Left lung (tissue), 10 donors: ENCODE measurements around the gene SMTNL2. TPM values are rescaled to one million over a fixed set of nuclear protein-coding genes. Genes with fewer than 3 reads are reported as not detected.

ENCODE experiments used
- ATAC-seq: fragments of 200-7000 bp; cut with Tn5 transposase; one replicate; pipeline ENCODE4 v1.9.1; 2020; ENCODE audit warnings: moderate library complexity
- DNase-seq, 4 donors: peaks; one replicate each; pipeline ENCODE4 v3.0.0-alpha.2; 2013 to 2020
- H3K27ac ChIP-seq, 2 donors: fragments of 200-600 bp; sonication (generic) in 1 of 2; one replicate each; pipeline versions ENCODE4 v1.5.0 to v1.8.0; 2020 to 2021
- H3K27me3 ChIP-seq, 2 donors: fragments of 200-600 bp; sonication (generic) in 1 of 2; one replicate each; pipeline versions ENCODE4 v1.5.0 to v1.8.0; 2020 to 2021
- H3K36me3 ChIP-seq, 2 donors: fragments of 200-600 bp; sonication (generic) in 1 of 2; one replicate each; pipeline versions ENCODE4 v1.5.0 to v1.8.0; 2020 to 2021
- H3K4me1 ChIP-seq, 2 donors: fragments of 200-600 bp; one replicate each; pipeline ENCODE4 v1.8.0; 2021
- H3K4me3 ChIP-seq, 2 donors: fragments of 200-600 bp; sonication (generic) in 1 of 2; one replicate each; pipeline versions ENCODE4 v1.5.0 to v1.8.0; 2020 to 2021; ENCODE audit warnings: mild to moderate bottlenecking in 1 of 2
- H3K9me3 ChIP-seq, 2 donors: fragments of 200-600 bp; sonication (generic) in 1 of 2; one replicate each; pipeline versions ENCODE4 v1.5.0 to v1.8.0; 2020 to 2021
- CTCF ChIP-seq, 2 donors: fragments of 200-600 bp; sonication (generic) in 1 of 2; IDR thresholded peaks; one replicate each; pipeline versions ENCODE4 v1.5.0 to v1.8.0; 2021; ENCODE audit warnings: antibody characterized with exemption in 2 of 2
- intact Hi-C, 2 donors: fragments of 100-400 bp; cut with DNase I; formaldehyde crosslinking; loops; one replicate each; pipeline versions ENCODE4 v1.11.2 to v1.14.2; 2022
- polyA plus RNA-seq, 6 donors: library from polyadenylated mRNA; unstranded; fragments of 120-200 nt; gene quantifications; one replicate each; pipeline ENCODE4 v1.2.1, GENCODE V29; 2013; ENCODE audit not compliant: insufficient read length in 6 of 6
- total RNA-seq, 2 donors: library from RNA; stranded (reverse); fragmentation: NEBNext Ultra II Directional; extraction: Animal tissue kit (Norgen Biotek cat#: 25700); gene quantifications; one replicate each; pipeline ENCODE4 v1.2.1, GENCODE V29; 2021
- donor health status: DM: no; HTN: yes; CAD: no.
- donor health status: DM: no; HTN: no; CAD: no.

The SMTNL2 gene
- total and polyA plus RNA-seq, 8 donors: 5.5 to 25.8 (median 21.2) TPM

GRCh38 chr17:4539025-4539424, 45.3 kb upstream of the SMTNL2 start:
- intact Hi-C loops: no loop called here
- ATAC-seq (no peak), DNase-seq (peak in 1 of 4 donors; percentile 53)
- peaks cover 0 to 68% of the 10 kb centered on the region in 2 donors for H3K36me3 ChIP-seq
- no peaks in the 10 kb centered on the region for H3K9me3 ChIP-seq
- no peak for TF ChIP-seq CTCF (IDR thresholded peaks at IDR 0.05)
- no peak overlapping the region for H3K4me3 ChIP-seq
- H3K27ac ChIP-seq: peak overlapping the region in 1 of 2 donors; percentile 57
- no peaks in the 10 kb centered on the region for H3K27me3 ChIP-seq
- peaks cover 6 to 70% of the 10 kb centered on the region in 2 donors for H3K4me1 ChIP-seq

- Histone ChIP-seq H3K4me1 (peaks cover 6 to 66% of the 10 kb centered on the region in 2 donors), H3K4me3 (no peak overlapping the region), H3K9me3 (no peaks in the 10 kb centered on the region), H3K36me3 (peaks cover 0 to 74% of the 10 kb centered on the region in 2 donors), H3K27ac (peak overlapping the region in 1 of 2 donors; percentile 57), H3K27me3 (no peaks in the 10 kb centered on the region)
- intact Hi-C loops: loop anchor here in 1 of 2 donors (10.0 kb wide), 1 partner anchor 115 kb away; no protein-coding TSS in a partner anchor
- TF ChIP-seq CTCF (IDR thresholded peaks at IDR 0.05): no peak
- DNase-seq (peak in 1 of 4 donors; percentile 67), ATAC-seq (no peak)
These were observed 44.6 kb upstream of the SMTNL2 start for GRCh38 chr17:4539576-4540223.

- Histone ChIP-seq H3K4me3 (no peak overlapping the region), H3K9me3 (no peaks in the 10 kb centered on the region), H3K36me3 (peaks cover 0 to 80% of the 10 kb centered on the region in 2 donors), H3K4me1 (peaks cover 6 to 61% of the 10 kb centered on the region in 2 donors), H3K27ac (peak overlapping the region; percentile 35 to 57), H3K27me3 (no peaks in the 10 kb centered on the region)
- intact Hi-C loops: loop anchor here in 1 of 2 donors (10.0 kb wide), 1 partner anchor 115 kb away; no protein-coding TSS in a partner anchor
- peak in 1 of 4 donors; percentile 32 for DNase-seq
- peak; percentile 7 for ATAC-seq
- TF ChIP-seq CTCF (IDR thresholded peaks at IDR 0.05): no peak
These were observed 44.1 kb upstream of the SMTNL2 start for GRCh38 chr17:4540224-4540651.

GRCh38 chr17:4540687-4541327, 43.5 kb upstream of the SMTNL2 start:
- Histone ChIP-seq H3K27me3 (no peaks in the 10 kb centered on the region), H3K27ac (peak overlapping the region; percentile 35 to 57), H3K4me3 (no peak overlapping the region), H3K36me3 (peaks cover 0 to 85% of the 10 kb centered on the region in 2 donors), H3K4me1 (peaks cover 6 to 58% of the 10 kb centered on the region in 2 donors), H3K9me3 (no peaks in the 10 kb centered on the region)
- intact Hi-C loops: loop anchor here in 1 of 2 donors (10.0 kb wide), 1 partner anchor 116 kb away; no protein-coding TSS in a partner anchor
- TF ChIP-seq CTCF (IDR thresholded peaks at IDR 0.05): no peak
- DNase-seq (peak in 2 of 4 donors; percentile 41 to 70), ATAC-seq (peak; percentile 31)
